IMR-90 (cell line): Measurements from ENCODE around the gene TSPAN8. TPM values are rescaled to one million over a fixed set of nuclear protein-coding genes. Genes with fewer than 3 reads are reported as not detected.

ENCODE experiments used
- ATAC-seq: fragments of 200-7000 bp; cut with Tn5 transposase; 2 replicates; pipeline ENCODE4 v1.9.1; 2020; ENCODE audit warnings: low read depth, mild to moderate bottlenecking, moderate library complexity
- BruUV-seq: library from RNA; stranded (reverse); fragments of 400-500 nt; replicated peaks from 2 replicates; lab custom pipeline; 2021; lab: Mats Ljungman, UMichigan
- CTCF ChIA-PET: fragments of 300-600 bp; formaldehyde crosslinking; extraction: SDS; loops from one replicate; lab custom pipeline; 2021; ENCODE audit warnings: antibody characterized with exemption; lab: Yijun Ruan, JAX
- POLR2A ChIA-PET: fragments of 300-600 bp; sonication (Branson Sonifier 250); formaldehyde crosslinking; loops from one replicate; lab custom pipeline; 2022; ENCODE audit warnings: antibody characterized with exemption; ENCODE audit not compliant: unreplicated experiment; lab: Charles Lee
- DNase-seq: peaks from one replicate; pipeline ENCODE4 v3.0.0; 2013
- H2AFZ ChIP-seq: replicated peaks from 2 replicates; pipeline ENCODE3; 2013; ENCODE audit warnings: low read length, mild to moderate bottlenecking; ENCODE audit not compliant: poor library complexity
- H2AK5ac ChIP-seq: 2 replicates; pipeline ENCODE4 v1.6.1; 2013; ENCODE audit warnings: low read depth, low read length, inconsistent platforms
- H2AK9ac ChIP-seq: replicated peaks from 2 replicates; pipeline ENCODE3; 2013; ENCODE audit warnings: mild to moderate bottlenecking, low read depth, low read length, moderate library complexity; ENCODE audit not compliant: poor library complexity
- H2BK120ac ChIP-seq: 2 replicates; pipeline ENCODE4 v1.6.1; 2013; ENCODE audit warnings: low read depth, low read length, inconsistent platforms
- H2BK15ac ChIP-seq: 3 replicates; pipeline ENCODE4 v1.6.1; 2013; ENCODE audit warnings: low read depth, low read length, inconsistent platforms
- H2BK20ac ChIP-seq: 2 replicates; pipeline ENCODE4 v1.6.1; 2013; ENCODE audit warnings: low read depth, mild to moderate bottlenecking, inconsistent platforms, low read length, moderate library complexity
- H2BK5ac ChIP-seq: 2 replicates; pipeline ENCODE4 v1.6.1; 2013; ENCODE audit warnings: mild to moderate bottlenecking, low read depth, low read length, inconsistent platforms; ENCODE audit not compliant: poor library complexity, severe bottlenecking
- H3K14ac ChIP-seq: replicated peaks from 2 replicates; pipeline ENCODE4 v1.6.1; 2013; ENCODE audit warnings: low read depth, low read length, inconsistent platforms
- H3K18ac ChIP-seq: 2 replicates; pipeline ENCODE4 v1.6.1; 2013; ENCODE audit warnings: low read depth, low read length, control low read depth
- H3K23ac ChIP-seq: 2 replicates; pipeline ENCODE4 v1.6.1; 2013; ENCODE audit warnings: low read depth, low read length, inconsistent platforms
- H3K27ac ChIP-seq: 2 replicates; pipeline ENCODE4 v1.5.1; 2013; ENCODE audit warnings: mild to moderate bottlenecking, control low read depth, low read length; ENCODE audit not compliant: insufficient read depth
- H3K27me3 ChIP-seq: 2 replicates; pipeline ENCODE4 v1.6.1; 2013; ENCODE audit warnings: low read length; ENCODE audit not compliant: control insufficient read depth, insufficient read depth
- H3K36me3 ChIP-seq: 2 replicates; pipeline ENCODE4 v1.6.1; 2013; ENCODE audit warnings: low read length, mixed read lengths; ENCODE audit not compliant: control insufficient read depth, insufficient read depth
- H3K4ac ChIP-seq: 2 replicates; pipeline ENCODE4 v1.6.1; 2013; ENCODE audit warnings: low read depth, low read length, inconsistent platforms
- H3K4me1 ChIP-seq: 2 replicates; pipeline ENCODE4 v1.6.1; 2013; ENCODE audit warnings: low read length, mixed read lengths; ENCODE audit not compliant: control insufficient read depth, insufficient read depth
- H3K4me2 ChIP-seq: 2 replicates; pipeline ENCODE4 v1.6.1; 2013; ENCODE audit warnings: low read depth, mild to moderate bottlenecking, control low read depth, low read length, moderate library complexity
- H3K4me3 ChIP-seq: 2 replicates; pipeline ENCODE4 v1.5.1; 2013; ENCODE audit warnings: low read depth, mild to moderate bottlenecking, control low read depth, low read length, moderate library complexity; ENCODE audit not compliant: insufficient read depth
- H3K56ac ChIP-seq: 2 replicates; pipeline ENCODE4 v1.6.1; 2013; ENCODE audit warnings: low read length, inconsistent platforms; ENCODE audit not compliant: insufficient read depth; ENCODE audit errors: extremely low read depth
- H3K79me1 ChIP-seq, 2 experiments: 2 replicates each; pipeline ENCODE4 v1.6.1; 2013; ENCODE audit warnings: low read length in 2 of 2, inconsistent platforms in 1 of 2, low read depth in 1 of 2
- H3K9ac ChIP-seq: 2 replicates; pipeline ENCODE4 v1.6.1; 2013; ENCODE audit warnings: low read depth, low read length, control low read depth
- H3K9me1 ChIP-seq: 2 replicates; pipeline ENCODE4 v1.6.1; 2013; ENCODE audit warnings: low read length, inconsistent platforms; ENCODE audit not compliant: insufficient read depth
- H3K9me3 ChIP-seq: 2 replicates; pipeline ENCODE4 v1.6.1; 2013; ENCODE audit warnings: low read length; ENCODE audit not compliant: control insufficient read depth, insufficient read depth
- H4K20me1 ChIP-seq: 2 replicates; pipeline ENCODE4 v1.6.1; 2013; ENCODE audit warnings: low read length, inconsistent platforms; ENCODE audit not compliant: insufficient read depth
- H4K5ac ChIP-seq: 2 replicates; pipeline ENCODE4 v1.6.1; 2013; ENCODE audit warnings: mild to moderate bottlenecking, low read depth, low read length, control low read depth
- H4K8ac ChIP-seq, 2 experiments: 2 replicates each; pipeline ENCODE4 v1.6.1; 2013; ENCODE audit warnings: low read depth in 2 of 2, low read length in 2 of 2, control low read depth in 1 of 2, inconsistent platforms in 1 of 2
- H4K91ac ChIP-seq: 2 replicates; pipeline ENCODE4 v1.6.1; 2013; ENCODE audit warnings: low read depth, low read length, inconsistent platforms; ENCODE audit not compliant: insufficient read depth
- BHLHE40 ChIP-seq: fragments of 150-350 bp; IDR thresholded peaks from 2 replicates; pipeline ENCODE4 v1.6.1; 2016; ENCODE audit warnings: mild to moderate bottlenecking, low read depth, low read length
- CEBPB ChIP-seq: IDR thresholded peaks from 2 replicates; pipeline ENCODE4 v1.6.1; 2012; ENCODE audit warnings: low read depth, low read length, improper control_type of control experiment
- CHD1 ChIP-seq: IDR thresholded peaks from 2 replicates; pipeline ENCODE4 v1.6.1; 2012; ENCODE audit warnings: low read depth, low read length, improper control_type of control experiment
- CTCF ChIP-seq: conservative IDR thresholded peaks from 2 replicates; pipeline ENCODE4 v1.5.1; 2012; ENCODE audit warnings: mild to moderate bottlenecking, low read depth, low read length, improper control_type of control experiment
- FOS ChIP-seq: fragments of 150-350 bp; IDR thresholded peaks from 2 replicates; pipeline ENCODE4 v1.6.1; 2016; ENCODE audit warnings: low read depth, low read length
- MAFK ChIP-seq: IDR thresholded peaks from 2 replicates; pipeline ENCODE4 v1.6.1; 2012; ENCODE audit warnings: low read depth, low read length, improper control_type of control experiment
- MAZ ChIP-seq: IDR thresholded peaks from 2 replicates; pipeline ENCODE4 v1.6.1; 2012; ENCODE audit warnings: low read depth, mild to moderate bottlenecking, low read length, improper control_type of control experiment, moderate library complexity, borderline replicate concordance
- NFE2L2 ChIP-seq: fragments of 150-350 bp; IDR thresholded peaks from 2 replicates; pipeline ENCODE4 v1.6.1; 2016; ENCODE audit warnings: low read depth, mild to moderate bottlenecking, low read length
- POLR2A ChIP-seq: IDR thresholded peaks from 2 replicates; pipeline ENCODE4 v1.6.1; 2012; ENCODE audit warnings: mild to moderate bottlenecking, low read depth, low read length
- RAD21 ChIP-seq: IDR thresholded peaks from 2 replicates; pipeline ENCODE4 v1.6.1; 2012; ENCODE audit warnings: low read length, improper control_type of control experiment
- RCOR1 ChIP-seq: IDR thresholded peaks from 2 replicates; pipeline ENCODE4 v1.6.1; 2012; ENCODE audit warnings: mild to moderate bottlenecking, low read length, improper control_type of control experiment; ENCODE audit not compliant: insufficient replicate concordance
- RFX5 ChIP-seq: IDR thresholded peaks from 2 replicates; pipeline ENCODE4 v1.8.0; 2012; ENCODE audit warnings: low read depth, mild to moderate bottlenecking, low read length, moderate library complexity
- SMC3 ChIP-seq: fragments of 150-350 bp; IDR thresholded peaks from 2 replicates; pipeline ENCODE4 v1.6.1; 2016; ENCODE audit warnings: low read depth, mild to moderate bottlenecking, antibody characterized with exemption, low read length, moderate library complexity
- WGBS, 2 experiments: methylation state at CpG; one replicate each; pipeline versions ENCODE4 v1.1.5 to v1.1.7; 2013; ENCODE audit warnings: missing lambda C conversion rate in 2 of 2; ENCODE audit not compliant: insufficient read length in 1 of 2; ENCODE audit errors: extremely low coverage in 2 of 2; 5-methylcytosine and 5-hydroxymethylcytosine counted together
- dilution Hi-C: fragments of 300-500 bp; cut with HindIII; formaldehyde crosslinking; loops from one replicate; pipeline ENCODE4 v1.14.3; 2018; ENCODE audit warnings: low sequenced_read_pairs; ENCODE audit not compliant: unreplicated experiment
- in situ Hi-C: fragments of 300-500 bp; cut with MboI; formaldehyde crosslinking; loops from 3 replicates; pipeline ENCODE4 v1.14.3; 2019; ENCODE audit warnings: low sequenced_read_pairs, inconsistent platforms, mixed read lengths
- intact Hi-C: fragments of 100-400 bp; cut with micrococcal nuclease; formaldehyde crosslinking; loops from 2 replicates; pipeline ENCODE4 v1.10.0; 2022
- polyA plus RNA-seq, 3 experiments: library from polyadenylated mRNA; depleted of rRNA; stranded (reverse); fragments of >200 nt; gene quantifications; 2 replicates each; pipeline ENCODE4 v1.2.3, GENCODE V29; 2012; ENCODE audit warnings: low replicate concordance in 1 of 3
- total RNA-seq: library from RNA; depleted of rRNA; stranded (reverse); fragments of >200 nt; gene quantifications from 2 replicates; pipeline ENCODE4 v1.2.3, GENCODE V29; 2012
- TF ChIP-seq, protein P1 (sequence below): fragments of 150-350 bp; IDR thresholded peaks from 2 replicates; pipeline ENCODE4 v1.6.1; 2016; ENCODE audit warnings: low read depth, mild to moderate bottlenecking, low read length, moderate library complexity, borderline replicate concordance

Gene TSPAN8
- total and polyA plus RNA-seq, 2 of the 4 experiments (the other 2 are of a cell fraction) = not detected

GRCh38 chr12:71152851-71153250, 4.9 kb downstream of the TSPAN8 start:
- Histone ChIP-seq H2BK5ac (no peak overlapping the region), H3K27me3 (no peaks in the 10 kb centered on the region), H3K9ac (no peak overlapping the region), H4K20me1 (no peaks in the 10 kb centered on the region), H3K4me1 (no peaks in the 10 kb centered on the region), H3K14ac (no peak overlapping the region), H3K79me1 (no peaks in the 10 kb centered on the region), H2AFZ (no peak overlapping the region), H3K4me2 (no peak overlapping the region), H4K91ac (no peak overlapping the region), H3K9me3 (0 out of 2 replicates have a peak, but pooled peaks cover 2% of the 10 kb centered on the region), H3K27ac (no peak overlapping the region), H2AK9ac (no peak overlapping the region), H2BK120ac (no peak overlapping the region), H3K4me3 (no peak overlapping the region), H4K5ac (no peak overlapping the region), H2BK15ac (no peak overlapping the region), H3K56ac (no peak overlapping the region), H2BK20ac (no peak overlapping the region), H3K9me1 (no peaks in the 10 kb centered on the region), H2AK5ac (no peak overlapping the region), H4K8ac (no peak overlapping the region), H3K4ac (no peak overlapping the region), H3K23ac (no peak overlapping the region), H3K36me3 (no peaks in the 10 kb centered on the region), H3K18ac (no peak overlapping the region)
- dilution Hi-C loops (no loop called here), in situ Hi-C loops (no loop called here), intact Hi-C loops (no loop called here)
- no TSS peak for BruUV-seq
- ChIA-PET CTCF (no interaction called here), POLR2A (no interaction called here)
- TF ChIP-seq MAFK (no peak), RCOR1 (no peak), POLR2A (no peak), BHLHE40 (no peak), CHD1 (no peak), SMC3 (no peak), NFE2L2 (no peak), RAD21 (no peak), FOS (no peak), CTCF (no peak), CEBPB (no peak), RFX5 (no peak), MAZ (no peak)
- TF ChIP-seq, protein P1, sequence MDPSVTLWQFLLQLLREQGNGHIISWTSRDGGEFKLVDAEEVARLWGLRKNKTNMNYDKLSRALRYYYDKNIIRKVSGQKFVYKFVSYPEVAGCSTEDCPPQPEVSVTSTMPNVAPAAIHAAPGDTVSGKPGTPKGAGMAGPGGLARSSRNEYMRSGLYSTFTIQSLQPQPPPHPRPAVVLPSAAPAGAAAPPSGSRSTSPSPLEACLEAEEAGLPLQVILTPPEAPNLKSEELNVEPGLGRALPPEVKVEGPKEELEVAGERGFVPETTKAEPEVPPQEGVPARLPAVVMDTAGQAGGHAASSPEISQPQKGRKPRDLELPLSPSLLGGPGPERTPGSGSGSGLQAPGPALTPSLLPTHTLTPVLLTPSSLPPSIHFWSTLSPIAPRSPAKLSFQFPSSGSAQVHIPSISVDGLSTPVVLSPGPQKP = no peak
- DNase-seq (no peak), ATAC-seq (no peak)
- 73% methylated on average over 3 of the region's 5 CpGs; no CpG with 5 or more reads in 1 of the 2 experiments for WGBS, 2 experiments
